B cell (primary cell): ENCODE measurements around the gene LVRN. TPM values are rescaled to one million over a fixed set of nuclear protein-coding genes. Genes with fewer than 3 reads are reported as not detected.

ENCODE experiments used
- ATAC-seq: fragments of 200-7000 bp; cut with Tn5 transposase; one replicate; pipeline ENCODE4 v1.10.0; 2021; ENCODE audit warnings: low read depth, mild to moderate bottlenecking, moderate number of reproducible peaks, moderate library complexity
- CTCF ChIA-PET: fragments of 350-600 bp; sonication (Branson Sonifier 250); formaldehyde crosslinking; loops from one replicate; lab custom pipeline; 2021; ENCODE audit warnings: antibody characterized with exemption, inconsistent platforms; lab: Charles Lee
- POLR2A ChIA-PET: fragments of 350-600 bp; sonication (Branson Sonifier 250); formaldehyde crosslinking; loops from one replicate; lab custom pipeline; 2021; ENCODE audit warnings: antibody characterized with exemption; lab: Charles Lee
- DNase-seq: peaks from one replicate; pipeline ENCODE4 v3.0.0; 2013
- H2AFZ ChIP-seq: 2 replicates; pipeline ENCODE4 v1.6.1; 2012; ENCODE audit warnings: mild to moderate bottlenecking, low read depth, low read length; ENCODE audit not compliant: insufficient read depth, poor library complexity, severe bottlenecking
- H3K27ac ChIP-seq, 2 donors: 1 replicate in 1 of 2; 2 replicates in 1 of 2; pipeline ENCODE4 v1.5.1; 2012 to 2013; ENCODE audit warnings: low read length in 2 of 2, mild to moderate bottlenecking in 2 of 2, moderate library complexity in 1 of 2
- H3K27me3 ChIP-seq, 4 experiments: fragments of 200-600 bp in 1 of 4; sonication (generic) in 1 of 4; replicated peaks in 1 of 4; 1 replicate in 2 of 4; 2 replicates in 2 of 4; pipeline versions ENCODE4 v1.6.1 to v1.7.0; 2013 to 2016; ENCODE audit warnings: low read length in 3 of 4, mild to moderate bottlenecking in 2 of 4, mixed read lengths in 1 of 4, moderate library complexity in 1 of 4; ENCODE audit not compliant: insufficient read depth in 4 of 4, control insufficient read depth in 3 of 4; ENCODE audit errors: control extremely low read depth in 1 of 4
- H3K36me3 ChIP-seq, 2 experiments: replicated peaks in 1 of 2; 1 replicate in 1 of 2; 2 replicates in 1 of 2; pipeline versions ENCODE4 v1.6.1 to v1.7.1; 2013; ENCODE audit warnings: low read length in 1 of 2; ENCODE audit not compliant: insufficient read depth in 2 of 2, control insufficient read depth in 1 of 2; ENCODE audit errors: control extremely low read depth in 1 of 2, extremely low read depth in 1 of 2
- H3K4me1 ChIP-seq, 2 donors: fragments of 200-600 bp in 1 of 2; sonication (generic) in 1 of 2; 1 replicate in 1 of 2; 2 replicates in 1 of 2; pipeline versions ENCODE4 v1.5.1 to v1.6.1; 2013 to 2017; ENCODE audit warnings: low read length in 2 of 2; ENCODE audit not compliant: control insufficient read depth in 2 of 2, insufficient read depth in 2 of 2
- H3K4me2 ChIP-seq: replicated peaks from 2 replicates; pipeline ENCODE3; 2012; ENCODE audit warnings: mild to moderate bottlenecking, low read depth, low read length; ENCODE audit not compliant: poor library complexity, severe bottlenecking
- H3K4me3 ChIP-seq, 5 experiments: fragments of 200-600 bp in 1 of 5; sonication (generic) in 1 of 5; 1 replicate in 3 of 5; 2 replicates in 2 of 5; pipeline versions ENCODE4 v1.5.1 to v1.7.0; 2011 to 2016; ENCODE audit warnings: low read length in 4 of 5, mild to moderate bottlenecking in 4 of 5, low read depth in 2 of 5, control low read depth in 1 of 5, moderate library complexity in 1 of 5; ENCODE audit not compliant: insufficient read depth in 1 of 5; ENCODE audit errors: control extremely low read depth in 1 of 5, extremely low read depth in 1 of 5
- H3K79me2 ChIP-seq: fragments of 200-600 bp; sonication (generic); one replicate; pipeline ENCODE4 v1.6.0; 2016; ENCODE audit warnings: low read length; ENCODE audit not compliant: control insufficient read depth, insufficient read depth
- H3K9ac ChIP-seq: fragments of 200-600 bp; sonication (generic); 2 replicates; pipeline ENCODE4 v1.6.1; 2017; ENCODE audit warnings: mild to moderate bottlenecking, low read length, moderate library complexity
- H3K9me3 ChIP-seq, 3 donors: one replicate each; pipeline versions ENCODE4 v1.6.1 to v1.7.1; 2013; ENCODE audit warnings: low read length in 2 of 3; ENCODE audit not compliant: control insufficient read depth in 2 of 3, insufficient read depth in 1 of 3; ENCODE audit errors: control extremely low read depth in 1 of 3
- H4K20me1 ChIP-seq: 2 replicates; pipeline ENCODE4 v1.6.0; 2012; ENCODE audit warnings: mild to moderate bottlenecking, low read length; ENCODE audit not compliant: insufficient read depth, control insufficient read depth, poor library complexity, severe bottlenecking
- H3K27ac Mint-ChIP-seq: one replicate; pipeline ENCODE4 v1.8.0; 2021; ENCODE audit warnings: mixed read lengths
- H3K27me3 Mint-ChIP-seq: one replicate; pipeline ENCODE4 v1.8.0; 2021; ENCODE audit warnings: mixed read lengths
- H3K4me1 Mint-ChIP-seq: one replicate; pipeline ENCODE4 v1.8.0; 2021; ENCODE audit warnings: mixed read lengths
- H3K4me3 Mint-ChIP-seq: one replicate; pipeline ENCODE4 v1.8.0; 2021; ENCODE audit warnings: mixed read lengths
- H3K9me3 Mint-ChIP-seq: one replicate; pipeline ENCODE4 v1.8.0; 2022; ENCODE audit warnings: mixed read lengths; ENCODE audit not compliant: insufficient read depth
- EZH2 ChIP-seq: IDR thresholded peaks from 2 replicates; pipeline ENCODE4 v1.6.1; 2012; ENCODE audit warnings: borderline replicate concordance, low read depth, mild to moderate bottlenecking, moderate library complexity, low read length; ENCODE audit not compliant: insufficient read depth, poor library complexity, severe bottlenecking
- WGBS: methylation state at CpG from one replicate; pipeline ENCODE4 v1.1.5; 2013; ENCODE audit warnings: missing lambda C conversion rate; ENCODE audit not compliant: insufficient coverage; 5-methylcytosine and 5-hydroxymethylcytosine counted together
- intact Hi-C: fragments of 100-400 bp; cut with micrococcal nuclease; formaldehyde crosslinking; loops from one replicate; pipeline ENCODE4 v1.10.0; 2022
- polyA plus RNA-seq: library from polyadenylated mRNA; depleted of rRNA; stranded (reverse); fragments of >200 nt; gene quantifications from 2 replicates; pipeline ENCODE4 v1.2.3, GENCODE V29; 2012
- total RNA-seq, 2 donors: library from RNA; stranded (reverse); fragments of 120-200 nt in 1 of 2; gene quantifications; 1 replicate in 1 of 2; 2 replicates in 1 of 2; pipeline versions ENCODE4 v1.2.3 to v1.2.4, GENCODE V29; 2013 to 2022
- TF ChIP-seq, protein P1 (sequence below): fragments of 200-600 bp; IDR thresholded peaks from one replicate; pipeline ENCODE4 v1.8.0; 2022; ENCODE audit warnings: antibody characterized with exemption, mild to moderate bottlenecking

The LVRN gene
- total and polyA plus RNA-seq, 2 donors (not counting 1 experiment from before 2014, with no cell fraction given): not detected

DNA sequence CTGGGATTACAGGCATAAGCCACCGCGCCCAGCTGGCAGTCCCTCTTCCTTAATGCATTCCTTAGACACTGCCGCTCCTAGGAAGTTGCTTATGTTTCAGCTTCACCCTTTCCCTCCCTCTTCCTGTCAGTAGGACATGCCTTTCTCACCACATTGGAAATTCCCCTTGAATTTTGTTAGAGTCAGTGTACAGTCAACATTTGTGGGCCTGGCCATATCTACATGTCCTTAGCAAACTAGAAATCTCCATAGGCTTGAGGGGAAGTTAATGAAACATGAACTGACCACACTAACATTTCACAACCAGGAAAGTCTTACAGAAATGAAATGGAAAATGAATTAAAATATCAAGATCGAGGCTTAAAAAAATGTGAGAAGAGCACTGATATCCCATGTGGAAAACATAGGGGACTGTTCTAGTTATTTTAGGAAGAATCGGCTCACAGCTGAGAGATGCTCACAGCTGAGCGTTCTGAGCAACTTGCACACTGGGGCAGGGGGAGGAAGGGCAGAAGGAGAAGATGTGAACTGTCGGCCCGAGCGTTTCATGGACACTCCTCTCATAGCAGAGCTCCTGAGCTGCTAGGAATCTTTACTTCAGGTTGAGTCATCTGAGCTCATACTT lies 21.1 kb upstream of the LVRN start:
- ATAC-seq (no peak), DNase-seq (no peak)
- WGBS: 95% methylated on average over 6 of the region's 9 CpGs
- Mint-ChIP-seq H3K4me3 (no peak overlapping the region), H3K27ac (no peak overlapping the region), H3K9me3 (no peaks in the 10 kb centered on the region), H3K4me1 (no peaks in the 10 kb centered on the region), H3K27me3 (no peaks in the 10 kb centered on the region)
- Histone ChIP-seq H3K9me3 (no peaks in the 10 kb centered on the region), H3K79me2 (no peaks in the 10 kb centered on the region), H3K36me3 (no peaks in the 10 kb centered on the region), H3K4me3 (no peak overlapping the region), H3K9ac (no peak overlapping the region), H3K4me1 (no peaks in the 10 kb centered on the region), H3K27ac (no peak overlapping the region), H3K27me3 (no peaks in the 10 kb centered on the region), H3K4me2 (no peak overlapping the region), H2AFZ (no peak overlapping the region), H4K20me1 (no peaks in the 10 kb centered on the region)
- no peak for TF ChIP-seq EZH2
- TF ChIP-seq, protein P1, sequence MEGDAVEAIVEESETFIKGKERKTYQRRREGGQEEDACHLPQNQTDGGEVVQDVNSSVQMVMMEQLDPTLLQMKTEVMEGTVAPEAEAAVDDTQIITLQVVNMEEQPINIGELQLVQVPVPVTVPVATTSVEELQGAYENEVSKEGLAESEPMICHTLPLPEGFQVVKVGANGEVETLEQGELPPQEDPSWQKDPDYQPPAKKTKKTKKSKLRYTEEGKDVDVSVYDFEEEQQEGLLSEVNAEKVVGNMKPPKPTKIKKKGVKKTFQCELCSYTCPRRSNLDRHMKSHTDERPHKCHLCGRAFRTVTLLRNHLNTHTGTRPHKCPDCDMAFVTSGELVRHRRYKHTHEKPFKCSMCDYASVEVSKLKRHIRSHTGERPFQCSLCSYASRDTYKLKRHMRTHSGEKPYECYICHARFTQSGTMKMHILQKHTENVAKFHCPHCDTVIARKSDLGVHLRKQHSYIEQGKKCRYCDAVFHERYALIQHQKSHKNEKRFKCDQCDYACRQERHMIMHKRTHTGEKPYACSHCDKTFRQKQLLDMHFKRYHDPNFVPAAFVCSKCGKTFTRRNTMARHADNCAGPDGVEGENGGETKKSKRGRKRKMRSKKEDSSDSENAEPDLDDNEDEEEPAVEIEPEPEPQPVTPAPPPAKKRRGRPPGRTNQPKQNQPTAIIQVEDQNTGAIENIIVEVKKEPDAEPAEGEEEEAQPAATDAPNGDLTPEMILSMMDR: no peak
- ChIA-PET POLR2A (no interaction called here), CTCF (no interaction called here)
- intact Hi-C loops: no loop called here

DNA sequence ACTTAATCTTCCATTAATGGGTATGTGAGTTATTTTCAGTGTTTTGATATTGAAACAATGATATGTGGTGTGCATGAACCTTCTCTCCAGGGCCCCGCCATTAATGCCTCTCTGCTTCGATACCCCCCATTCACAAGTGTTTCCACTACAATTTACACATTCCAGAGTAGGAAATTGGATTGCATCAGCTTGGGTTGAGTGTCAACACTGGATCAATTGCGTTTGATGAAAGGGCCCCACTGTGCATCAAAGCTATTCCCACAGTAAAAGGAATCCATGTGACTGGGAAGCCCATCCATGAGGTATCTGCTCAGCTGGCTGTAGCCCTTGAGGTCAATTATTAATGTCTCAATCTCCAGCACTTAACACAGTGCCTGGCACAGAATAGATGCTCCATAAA lies 17.8 kb upstream of the LVRN start:
- H3K4me2 ChIP-seq: no peak overlapping the region
- no peak overlapping the region for H3K4me3 ChIP-seq
- no peak overlapping the region for H3K9ac ChIP-seq
- WGBS: 100% methylated on average over 1 of the region's 3 CpGs
- H3K27ac ChIP-seq: no peak overlapping the region
- no peak overlapping the region for H2AFZ ChIP-seq
- no peaks in the 10 kb centered on the region for H3K36me3 ChIP-seq
- Mint-ChIP-seq H3K4me3 (no peak overlapping the region), H3K27ac (no peak overlapping the region), H3K4me1 (no peaks in the 10 kb centered on the region), H3K9me3 (no peaks in the 10 kb centered on the region), H3K27me3 (no peaks in the 10 kb centered on the region)
- no peaks in the 10 kb centered on the region for H3K4me1 ChIP-seq
- intact Hi-C loops: no loop called here
- POLR2A ChIA-PET: no interaction called here
- no peak for ATAC-seq
- CTCF ChIA-PET: no interaction called here
- TF ChIP-seq EZH2: no peak
- TF ChIP-seq, protein P1: no peak
- no peaks in the 10 kb centered on the region for H3K79me2 ChIP-seq
- H4K20me1 ChIP-seq: no peaks in the 10 kb centered on the region
- no peak for DNase-seq
- peaks cover 0 to 5% (median 0%) of the 10 kb centered on the region in 4 experiments for H3K27me3 ChIP-seq
- no peaks in the 10 kb centered on the region for H3K9me3 ChIP-seq
